ENCODE results near the gene P3H4.

The P3H4 gene

DNA sequence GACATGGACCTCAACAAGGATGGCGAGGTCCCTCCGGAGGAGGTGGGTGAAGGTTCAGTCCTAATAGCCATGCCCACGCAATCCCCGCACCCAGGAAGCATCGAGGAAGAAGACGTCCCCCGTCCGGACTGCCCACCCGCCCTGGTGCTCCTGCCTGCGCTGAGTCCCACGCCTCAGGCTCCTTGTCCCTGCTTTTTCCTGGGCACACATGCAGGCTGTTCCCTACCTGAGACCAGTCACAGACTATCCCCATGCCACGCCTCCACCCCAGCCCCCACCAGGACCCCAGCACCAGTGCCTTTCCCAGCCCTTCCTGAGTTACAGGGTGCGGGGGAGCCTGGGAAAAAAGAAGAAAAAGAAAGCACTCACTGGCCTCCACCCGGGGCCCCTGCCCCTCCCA is 10.0 kb upstream of the P3H4 start:
- no peak for DNase-seq (ENCODE audit: low read depth in 2 of 2)

GRCh38 chr17:41818024-41818423 is 6.3 kb upstream of the P3H4 start:
- no peak for DNase-seq (ENCODE audit: low read depth in 2 of 2)

DNA sequence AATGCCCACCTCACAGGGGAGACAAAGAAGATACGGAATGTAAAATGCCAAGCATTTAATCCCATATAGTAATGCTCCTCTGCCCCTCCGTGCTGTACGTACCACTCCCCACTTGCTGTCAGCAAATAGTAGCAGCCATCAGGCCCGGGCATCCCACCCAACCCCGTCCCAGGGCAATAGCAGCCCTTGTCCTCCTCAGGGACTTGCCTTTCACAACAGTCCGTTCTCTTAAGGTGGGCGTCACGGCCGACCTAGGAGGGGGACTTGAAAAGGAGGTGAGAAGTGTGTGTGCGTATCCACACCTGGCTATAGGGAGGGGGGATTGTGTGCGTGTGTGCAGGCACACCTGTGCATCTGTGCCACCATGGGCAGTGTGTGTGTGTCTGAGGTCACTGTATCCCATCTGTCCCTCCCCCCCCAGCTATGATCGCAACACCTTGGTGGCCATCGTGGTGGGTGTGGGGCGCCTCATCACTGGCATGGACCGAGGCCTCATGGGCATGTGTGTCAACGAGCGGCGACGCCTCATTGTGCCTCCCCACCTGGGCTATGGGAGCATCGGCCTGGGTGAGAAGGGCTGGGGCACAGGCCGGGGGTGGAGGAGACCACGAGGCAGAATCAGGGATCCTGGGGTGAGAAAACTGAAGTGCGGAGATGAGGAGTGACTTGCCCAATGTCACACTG is 5.0 kb upstream of the P3H4 start:
- no peak for DNase-seq (ENCODE audit: low read depth in 2 of 2)

- DNase-seq (ENCODE audit: low read depth in 2 of 2), result no peak
Observed at GRCh38 chr17:41814195-41814594, 2.4 kb upstream of the P3H4 start.

DNA sequence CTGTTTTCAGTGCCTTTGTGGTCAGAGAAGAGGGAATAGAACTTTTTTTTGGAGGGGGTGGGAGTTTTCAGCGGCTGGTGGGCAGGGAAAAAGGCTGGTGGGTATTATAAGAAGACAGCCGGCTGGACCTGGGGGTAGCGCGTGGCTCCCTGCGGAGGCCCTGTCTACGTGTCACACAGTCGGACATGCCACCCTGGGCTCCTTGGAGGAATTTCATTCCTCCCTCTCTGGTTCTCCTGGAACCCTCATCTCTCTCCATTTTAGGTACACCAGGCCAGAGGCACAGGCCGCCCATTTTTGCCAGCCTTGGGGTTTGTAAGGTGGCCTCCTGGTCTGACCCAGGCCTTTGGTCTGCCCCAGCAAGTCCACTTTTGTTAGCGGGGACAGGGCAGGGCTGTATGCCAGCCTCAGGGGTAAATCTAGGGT is 2.0 kb upstream of the P3H4 start:
- DNase-seq (ENCODE audit: low read depth in 2 of 2), result no peak

DNA sequence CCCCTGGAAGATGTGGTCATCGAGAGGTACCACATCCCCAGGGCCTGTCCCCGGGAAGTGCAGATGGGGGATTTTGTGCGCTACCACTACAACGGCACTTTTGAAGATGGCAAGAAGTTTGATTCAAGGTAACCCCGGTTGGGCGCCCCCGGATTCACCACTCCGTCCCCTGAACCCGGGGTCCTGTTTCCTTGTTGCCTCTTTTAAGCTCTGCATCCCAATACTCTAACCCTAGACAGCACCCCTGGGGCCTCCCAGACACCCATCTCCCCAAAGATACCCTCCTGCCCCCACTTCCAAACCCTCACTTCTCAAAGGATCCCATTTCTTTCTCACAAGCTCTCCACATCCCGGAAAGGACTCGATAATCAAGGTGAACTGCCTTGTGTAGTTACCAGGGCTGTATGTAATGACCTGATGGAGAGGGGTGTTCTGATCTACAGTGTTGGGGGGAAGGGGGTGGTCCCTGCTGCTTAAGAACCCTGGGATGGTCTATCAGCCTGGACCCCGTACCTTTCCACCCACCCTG is 1.5 kb upstream of the P3H4 start:
- DNase-seq (ENCODE audit: low read depth in 2 of 2), result no peak

- DNase-seq (ENCODE audit: low read depth in 2 of 2), result no peak
Observed at GRCh38 chr17:41812381-41813151, 817 bp upstream of the P3H4 start, which contains the start of gene FKBP10. Gene FKBP10, plus strand, starts transcription at chr17:41813004. Its CDS starts 31 bp downstream, at chr17:41813035.

DNA sequence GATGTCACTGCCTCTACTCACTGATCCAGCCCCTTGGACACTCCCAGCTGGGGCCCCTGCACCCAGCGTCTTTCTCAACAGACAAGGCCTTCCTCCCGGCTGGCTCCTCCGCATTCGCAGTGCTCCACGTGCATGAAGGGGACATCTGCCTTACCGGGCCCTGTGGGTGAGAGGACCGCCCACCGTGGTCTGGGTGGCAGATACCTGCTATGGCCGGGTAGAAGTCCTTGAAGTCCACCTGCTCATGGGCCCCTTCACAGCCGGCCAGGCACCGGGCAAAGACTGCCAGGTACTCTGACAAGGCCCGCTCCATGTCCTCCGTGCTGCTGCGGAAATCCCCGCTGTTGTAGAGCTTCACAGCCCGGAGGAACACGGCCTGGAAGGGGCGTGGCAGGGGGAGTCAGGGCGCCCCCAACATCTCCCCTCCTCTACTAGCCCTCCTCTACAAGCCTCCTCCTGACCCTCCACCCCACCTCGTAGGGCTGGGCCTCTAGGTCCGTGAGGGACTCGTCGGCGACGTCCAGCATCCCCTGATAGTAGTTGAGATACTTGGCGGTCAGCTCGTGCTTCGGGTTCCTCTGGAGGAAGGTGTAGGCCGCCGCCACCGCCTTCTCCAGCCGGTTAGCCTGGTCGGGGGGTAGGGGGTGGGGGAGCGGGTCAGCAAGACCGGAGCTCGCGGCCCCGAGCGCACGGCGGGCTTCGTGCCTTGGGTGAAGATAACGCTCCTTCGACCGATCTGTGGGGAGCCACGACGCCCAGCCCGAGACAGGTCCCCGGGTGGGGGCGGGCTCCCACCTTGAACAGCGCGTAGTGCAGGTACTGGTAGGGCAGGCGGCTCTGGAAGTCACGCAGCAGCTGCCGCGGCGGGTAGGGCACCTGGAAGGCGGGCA is 845 bp downstream of the P3H4 start:
- DNase-seq (ENCODE audit: low read depth in 2 of 2), result no peak

DNA sequence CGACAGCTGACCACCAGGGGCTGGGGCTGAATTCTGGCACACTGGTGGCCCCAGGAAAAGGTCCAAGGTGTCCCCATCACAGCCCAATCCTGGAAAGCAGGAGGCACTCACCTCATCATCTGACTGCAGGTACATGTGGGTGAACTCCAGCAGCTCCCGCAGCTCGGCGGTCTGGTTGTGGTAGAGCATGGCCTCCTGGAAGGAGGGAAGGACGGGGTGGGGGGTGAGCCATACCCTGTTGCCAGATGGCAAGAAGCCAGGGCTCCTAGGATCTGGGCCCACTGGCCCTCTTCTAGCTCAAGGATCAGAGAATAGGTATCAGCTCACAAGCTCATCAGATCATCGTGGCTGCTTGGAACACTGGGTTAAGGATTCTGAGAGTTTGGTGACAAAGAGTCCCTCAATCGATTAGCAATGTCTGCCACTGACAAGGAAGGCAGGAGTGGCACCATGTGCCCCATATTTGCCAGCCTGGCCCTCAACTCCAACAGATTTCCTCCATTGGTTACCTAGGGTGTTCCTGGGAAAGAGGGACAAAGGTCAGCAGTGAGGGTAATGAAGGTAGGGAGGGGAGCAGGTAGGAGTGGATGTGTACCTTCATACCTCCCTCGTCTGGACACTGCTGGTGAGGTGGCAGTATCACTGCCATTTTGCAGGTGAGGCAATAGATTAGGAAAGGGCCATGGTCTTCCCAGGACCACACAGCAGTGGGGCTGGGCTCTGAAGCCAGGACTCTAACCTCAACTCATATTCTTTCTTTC is 4.9 kb downstream of the P3H4 start:
- no peak for DNase-seq (ENCODE audit: low read depth in 2 of 2)

GRCh38 chr17:41803049-41804020 is 8.4 kb downstream of the P3H4 start:
- DNase-seq (ENCODE audit: low read depth in 2 of 2), result no peak

- peak; percentile 46 to 58 for DNase-seq (ENCODE audit: low read depth in 2 of 2)
Observed at GRCh38 chr17:41801374-41802271, 10.1 kb downstream of the P3H4 start.

GRCh38 chr17:41800601-41801373 is 11.0 kb downstream of the P3H4 start:
- DNase-seq (ENCODE audit: low read depth in 2 of 2), result no peak

GRCh38 chr17:41799366-41799765 is 12.4 kb downstream of the P3H4 start:
- DNase-seq (ENCODE audit: low read depth in 2 of 2), result no peak

GRCh38 chr17:41797377-41797776 is 14.4 kb downstream of the P3H4 start:
- DNase-seq (ENCODE audit: low read depth in 2 of 2), result no peak

DNA sequence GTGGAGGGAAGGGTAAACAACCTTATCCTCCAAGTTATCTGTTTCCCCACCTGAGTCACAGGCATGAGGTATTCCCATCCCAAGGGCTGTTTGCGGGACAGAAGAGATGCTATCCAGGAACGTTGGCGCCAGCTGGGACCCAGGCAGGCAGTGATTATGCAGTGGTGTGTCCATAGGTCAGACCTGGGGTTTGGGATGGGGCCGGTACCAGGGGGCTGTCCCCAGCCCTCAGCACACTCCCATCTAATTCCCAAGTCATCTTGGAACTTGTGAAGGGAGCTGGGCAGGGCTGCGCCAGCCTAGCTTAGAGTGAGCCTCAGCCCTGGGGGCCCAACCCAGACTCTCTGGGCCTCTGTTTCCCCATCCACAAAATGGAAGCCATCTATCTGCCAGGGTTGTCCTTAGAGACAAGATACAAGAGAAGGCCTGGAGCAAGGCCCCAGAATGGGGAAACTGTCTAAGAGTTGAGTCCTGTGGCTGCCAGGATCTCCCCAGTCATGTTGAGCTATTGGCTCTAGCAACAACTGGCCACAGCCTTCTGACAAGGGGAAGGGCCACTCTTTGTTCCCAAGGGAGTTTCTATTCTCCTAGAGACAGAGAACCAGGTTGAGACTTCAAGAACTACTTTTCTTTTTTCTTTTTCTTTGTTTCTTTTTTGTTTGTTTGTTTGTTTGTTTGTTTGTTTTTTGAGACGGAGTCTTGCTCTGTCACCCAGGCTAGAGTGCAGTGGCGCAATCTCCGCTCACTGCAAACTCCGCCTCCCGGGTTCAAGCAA is 15.4 kb downstream of the P3H4 start:
- DNase-seq (ENCODE audit: low read depth in 2 of 2), result no peak

DNA sequence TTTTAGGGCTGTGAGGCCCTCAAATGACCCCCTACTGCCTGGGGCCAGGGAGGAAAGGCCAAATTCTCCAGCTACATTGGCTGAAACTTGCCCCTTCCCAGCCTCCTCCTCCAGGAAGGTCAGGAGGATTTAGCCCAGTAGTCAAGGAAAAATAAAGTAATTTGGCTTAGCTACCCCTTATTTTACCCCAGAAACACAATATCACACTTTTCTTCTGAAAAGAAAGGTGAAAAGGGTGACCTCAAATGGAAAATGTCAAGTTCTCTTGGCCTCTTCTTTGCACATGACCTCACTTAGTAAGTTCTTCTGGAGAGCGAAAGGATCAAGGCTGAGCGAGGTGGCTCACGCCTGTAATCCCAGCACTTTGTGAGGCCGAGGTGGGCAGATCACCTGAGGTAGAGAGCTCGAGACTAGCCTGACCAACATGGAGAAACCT is 17.2 kb downstream of the P3H4 start:
- no peak for DNase-seq (ENCODE audit: low read depth in 2 of 2)

DNA sequence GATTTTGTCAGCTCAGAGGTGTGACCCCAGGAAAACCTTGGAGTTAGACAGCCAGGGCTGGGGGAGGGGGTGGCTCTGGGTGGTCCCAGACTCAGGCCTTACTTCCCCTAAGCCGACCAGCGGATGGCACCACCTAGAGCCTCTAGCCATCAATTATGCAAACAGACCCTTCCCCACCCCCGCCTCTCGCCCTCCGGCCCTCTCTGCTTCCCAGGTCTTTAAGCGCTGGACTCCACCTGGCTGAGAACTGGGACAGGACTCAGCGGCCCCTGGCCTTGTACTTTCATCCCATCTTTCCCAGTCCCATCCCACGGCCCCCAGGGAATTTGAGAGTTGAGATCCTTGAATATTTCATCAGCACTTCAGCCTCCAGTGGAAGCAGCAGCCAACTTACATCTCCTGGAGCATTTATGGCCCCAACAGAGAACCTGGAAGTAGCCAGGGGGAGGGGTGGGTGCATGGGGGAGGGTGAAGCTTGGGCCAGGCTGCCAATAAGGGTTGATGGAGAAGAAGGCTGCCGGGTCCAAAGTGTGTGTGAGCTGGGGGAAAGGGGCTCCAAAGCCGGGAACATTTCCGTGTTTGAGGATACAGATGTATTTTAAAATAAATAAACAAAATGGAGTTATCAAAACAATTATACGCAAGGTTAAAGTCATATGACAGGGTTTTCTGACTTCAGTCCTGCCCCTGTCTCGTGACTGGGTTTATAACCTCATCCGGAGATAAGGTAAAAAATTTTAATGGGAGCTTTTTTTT is 17.8 kb downstream of the P3H4 start:
- DNase-seq (ENCODE audit: low read depth in 2 of 2), result no peak
